HPDE6-E6E7 (cell line): Measurements from ENCODE around the gene SARDH.
"Not testable (repeated sequence)": the region's sequence is repeated elsewhere in the genome, so short reads cannot be mapped to it uniquely, and the experiment has no call there.

Experiments
- DNase-seq: peaks from one replicate; pipeline ENCODE4 v3.0.0; 2011; ENCODE audit warnings: missing footprints; ENCODE audit errors: extremely low spot score

The SARDH gene

DNA sequence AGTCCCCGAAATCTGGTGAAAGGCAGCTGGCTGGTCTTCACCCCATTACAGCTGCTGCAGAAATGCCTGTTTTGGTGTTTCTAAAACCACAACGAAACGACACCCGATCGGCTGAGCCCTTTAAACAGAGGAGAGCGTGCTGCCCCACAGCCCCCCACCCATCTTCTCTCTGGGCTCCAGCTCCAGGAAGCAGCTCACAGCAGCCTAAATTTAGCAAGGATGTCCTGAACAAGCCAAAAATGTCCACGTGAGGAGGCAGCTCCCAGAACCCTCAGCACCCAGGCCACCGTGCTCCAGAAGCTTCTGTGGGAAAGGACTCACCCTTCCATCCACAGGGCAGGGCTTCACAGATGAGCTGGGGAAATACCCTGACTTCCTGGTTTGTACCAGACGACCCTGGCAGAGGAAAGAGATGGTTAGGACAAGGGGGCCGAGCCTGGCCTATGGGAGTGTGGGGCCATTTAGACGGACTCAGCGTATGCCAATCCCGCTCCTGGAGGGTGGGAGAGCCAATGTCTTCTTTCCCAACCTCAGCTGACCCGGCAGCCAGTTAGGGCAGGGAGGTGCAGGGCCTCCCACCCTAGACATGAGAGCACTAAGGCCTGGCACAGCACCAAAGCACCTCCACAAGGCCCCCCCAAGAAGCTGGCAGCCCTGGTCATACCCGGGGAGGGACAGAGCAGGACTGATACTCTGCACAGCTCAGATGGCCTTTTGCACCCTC lies 39.1 kb upstream of the SARDH start:
- no peak for DNase-seq

GRCh38 chr9:133775951-133776905 lies 38.1 kb upstream of the SARDH start:
- DNase-seq, result no peak

GRCh38 chr9:133775291-133775690 lies 37.1 kb upstream of the SARDH start:
- no peak for DNase-seq

GRCh38 chr9:133774799-133775198 lies 36.6 kb upstream of the SARDH start:
- DNase-seq, result no peak

DNA sequence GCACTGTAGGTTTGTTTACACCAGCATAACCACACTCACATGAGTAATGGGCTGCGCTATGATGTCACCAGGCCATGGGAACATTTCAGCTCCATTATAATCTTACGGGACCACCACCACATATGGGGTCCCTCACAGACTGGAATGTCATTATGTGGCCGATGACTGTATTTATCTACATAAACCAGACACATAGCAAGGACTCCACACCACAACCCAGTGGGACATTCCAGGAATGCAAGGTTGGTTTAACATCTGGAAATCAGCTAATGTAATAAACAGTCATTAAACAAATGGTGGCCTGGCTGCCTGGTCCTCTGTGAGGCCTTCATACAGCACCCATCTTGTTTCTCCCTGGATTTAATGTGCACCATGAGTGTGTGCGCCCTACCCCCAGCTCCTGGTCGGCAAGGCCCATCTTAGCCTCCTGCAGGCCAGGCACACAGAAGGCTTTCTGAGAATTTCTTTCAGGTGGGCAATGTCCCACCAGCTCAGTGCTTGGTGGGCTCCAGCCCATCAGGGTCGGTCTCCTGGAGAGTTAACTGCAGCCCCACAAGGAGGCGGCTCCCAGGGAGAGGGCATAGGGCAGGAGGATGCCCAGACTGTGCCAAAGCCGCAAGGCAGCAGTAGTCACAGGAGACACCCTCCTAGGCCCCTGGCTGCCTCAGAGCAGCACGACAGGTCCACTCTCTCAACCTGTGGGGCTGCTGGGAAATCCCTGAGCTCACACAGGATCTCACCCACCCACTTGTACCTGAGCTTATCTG lies 35.9 kb upstream of the SARDH start:
- DNase-seq, result no peak

- DNase-seq, result no peak
Measured at GRCh38 chr9:133772581-133772980, 34.4 kb upstream of the SARDH start.

DNA sequence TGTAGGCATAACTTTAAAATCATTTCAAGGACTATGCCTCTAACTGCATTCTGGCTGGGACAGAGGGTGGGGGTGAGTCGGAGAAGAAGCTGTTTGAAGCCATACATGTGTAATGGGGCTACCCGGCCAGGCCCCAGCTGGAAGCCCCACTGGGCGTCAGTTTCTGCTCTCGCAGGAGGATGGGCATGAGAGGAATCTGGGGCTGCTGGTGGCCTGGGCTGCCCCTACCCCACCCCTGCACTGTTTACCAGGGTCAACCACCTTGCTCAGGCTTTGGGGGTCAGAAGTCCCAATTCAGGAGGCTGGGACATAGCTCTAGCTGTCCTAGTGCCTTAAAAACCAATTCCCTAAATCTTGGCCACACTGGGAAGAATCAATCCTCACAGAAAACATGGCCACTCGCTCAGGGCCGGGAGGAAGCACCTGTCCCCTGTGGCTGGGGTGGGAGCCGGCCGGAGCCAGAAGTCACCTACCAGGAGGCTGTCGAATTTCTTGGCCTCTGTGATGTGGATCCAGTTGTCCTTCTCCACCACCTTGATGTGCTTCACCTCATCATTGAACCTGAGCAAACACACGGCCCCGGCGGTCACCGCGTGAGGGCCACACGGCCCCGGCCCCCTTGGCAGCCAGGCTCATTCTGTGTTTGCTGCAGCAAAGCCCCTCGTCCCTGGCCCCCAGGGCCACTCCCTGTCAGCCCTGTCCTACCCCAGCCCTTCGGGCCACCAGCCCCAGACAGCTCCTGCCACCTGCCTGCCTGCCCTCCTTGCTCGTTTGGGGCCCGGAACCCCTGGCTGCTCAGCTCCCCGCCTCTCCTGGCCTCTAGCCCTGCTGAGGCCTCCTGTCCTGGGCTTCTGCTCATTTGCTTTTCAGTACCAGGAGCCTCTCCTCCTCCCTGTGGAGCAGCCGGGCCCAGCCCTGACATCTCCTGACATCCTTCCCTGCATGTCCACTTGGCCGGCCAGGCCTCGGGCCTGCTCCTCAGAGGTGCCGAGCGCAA lies 33.6 kb upstream of the SARDH start:
- DNase-seq, result no peak

- no peak for DNase-seq
Measured at GRCh38 chr9:133770076-133770777, 32.1 kb upstream of the SARDH start.

DNA sequence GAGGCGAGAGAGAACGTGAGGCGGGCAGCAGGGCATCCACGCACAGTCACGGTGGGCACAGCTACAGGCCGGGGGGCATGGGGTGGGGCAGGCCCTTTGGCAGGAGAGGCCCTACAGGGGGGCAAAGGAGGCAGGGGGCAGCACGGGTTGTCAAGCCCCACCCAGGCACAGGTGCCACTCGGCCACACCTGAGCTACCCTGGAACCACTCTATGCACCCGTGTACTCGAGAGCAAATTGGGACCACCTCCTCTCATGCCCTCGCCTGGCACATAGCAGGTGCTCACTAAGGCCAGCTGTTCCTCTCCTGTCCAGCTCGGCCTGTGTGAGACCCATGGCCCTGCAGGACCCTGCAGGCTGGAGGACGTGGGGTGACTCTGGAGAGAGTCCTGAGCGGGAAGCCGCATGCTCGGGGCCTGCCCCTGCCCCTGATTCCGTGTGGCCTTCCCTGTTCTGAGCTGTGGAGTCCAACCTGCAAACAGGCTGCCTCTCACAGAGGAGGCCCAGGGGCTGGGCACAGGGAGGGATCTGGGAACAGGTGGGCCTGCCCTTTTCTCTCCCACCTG lies 31.4 kb upstream of the SARDH start:
- no peak for DNase-seq

DNA sequence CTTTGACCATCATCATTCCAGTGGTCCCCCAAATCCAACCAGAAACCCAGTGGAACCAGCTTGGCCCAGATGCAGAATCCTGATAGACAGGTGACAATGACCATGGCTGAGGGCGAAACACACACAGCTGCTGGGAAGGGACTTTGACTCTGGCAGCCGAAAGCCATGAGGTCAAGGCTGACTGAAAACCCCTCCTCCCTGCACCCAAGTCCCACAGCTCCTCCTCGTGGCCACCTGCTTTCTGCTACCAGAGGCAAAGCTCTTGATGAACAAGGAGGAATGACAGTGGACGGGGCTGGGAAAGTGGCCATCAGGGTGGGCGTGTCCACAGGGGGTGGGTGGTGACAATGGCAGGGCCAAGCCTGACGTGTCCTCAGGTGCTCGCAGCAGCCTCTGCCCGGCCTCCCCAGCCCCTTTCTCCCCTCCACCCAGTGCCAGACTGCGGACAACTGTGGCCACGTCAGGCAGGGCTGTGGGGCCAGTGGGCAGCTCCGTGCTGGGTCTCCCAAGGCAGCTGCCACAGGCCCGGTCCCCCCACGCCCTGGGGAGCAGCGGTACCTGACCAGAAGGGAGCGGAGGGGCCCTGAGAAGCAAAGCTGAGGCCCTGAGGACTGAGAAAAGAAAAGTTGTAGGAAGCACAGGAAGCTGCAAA lies 30.8 kb upstream of the SARDH start:
- DNase-seq, result no peak

DNA sequence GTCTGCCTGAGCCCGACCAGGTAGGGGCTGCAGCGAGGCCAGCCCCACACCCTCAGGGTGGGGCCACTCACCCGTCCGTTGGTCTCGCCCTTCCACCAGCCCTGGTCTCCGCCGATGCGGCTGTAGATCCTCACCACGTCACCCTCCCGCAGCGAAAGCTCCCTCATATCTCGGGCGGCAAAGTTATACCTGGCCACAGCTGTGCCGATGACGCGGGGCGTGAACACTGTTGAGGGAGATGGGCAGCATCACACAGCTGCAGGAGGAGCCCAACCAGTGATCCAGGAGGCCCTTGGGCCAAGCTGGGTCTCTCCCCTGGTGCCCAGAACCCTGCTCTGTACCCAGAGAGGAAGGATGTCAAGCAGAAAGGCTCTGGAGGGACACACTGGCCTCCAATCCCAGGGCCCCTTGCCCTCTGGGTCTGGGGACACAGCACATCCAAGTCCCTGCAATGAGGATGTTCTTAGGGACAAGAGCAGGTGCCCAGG lies 30.3 kb upstream of the SARDH start:
- DNase-seq, result no peak

DNA sequence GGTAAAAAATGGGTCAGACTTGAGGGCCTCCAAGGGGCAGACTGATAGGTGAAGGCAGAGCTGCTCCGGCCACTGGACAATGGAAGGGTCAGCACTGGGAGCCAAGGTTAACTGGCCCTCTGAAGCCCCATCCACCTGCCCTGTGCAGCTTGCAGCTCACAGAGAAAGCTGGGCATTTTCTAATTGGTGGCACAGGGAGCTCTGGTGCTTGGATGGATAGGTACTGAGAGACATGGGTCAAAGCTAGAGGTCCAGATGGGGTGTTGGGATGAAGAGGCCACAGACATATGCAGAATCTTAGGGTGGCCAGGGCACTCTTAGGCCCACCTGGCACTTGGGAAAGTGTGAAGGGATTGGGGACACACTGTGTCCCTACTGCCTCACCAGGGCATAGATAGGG lies 29.5 kb upstream of the SARDH start:
- DNase-seq, result no peak

DNA sequence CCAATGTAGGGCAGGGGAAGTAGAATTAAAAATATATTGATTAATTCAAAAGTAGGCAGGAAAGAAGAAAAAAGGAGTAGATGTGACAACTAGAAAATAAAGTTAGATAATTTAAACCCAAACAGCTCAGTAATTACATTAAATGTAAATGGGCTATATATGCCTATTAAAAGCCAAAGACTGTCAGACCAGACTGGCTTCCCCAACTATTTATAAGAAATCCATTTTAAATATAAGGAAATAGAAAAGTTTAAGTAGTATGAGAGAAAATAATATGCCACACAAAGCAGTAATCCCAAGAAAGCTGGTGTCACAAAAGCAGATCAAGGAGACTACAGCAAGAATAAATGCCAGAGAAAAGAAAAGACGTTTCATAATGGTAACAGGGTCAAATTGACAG lies 28.9 kb upstream of the SARDH start:
- no peak for DNase-seq

DNA sequence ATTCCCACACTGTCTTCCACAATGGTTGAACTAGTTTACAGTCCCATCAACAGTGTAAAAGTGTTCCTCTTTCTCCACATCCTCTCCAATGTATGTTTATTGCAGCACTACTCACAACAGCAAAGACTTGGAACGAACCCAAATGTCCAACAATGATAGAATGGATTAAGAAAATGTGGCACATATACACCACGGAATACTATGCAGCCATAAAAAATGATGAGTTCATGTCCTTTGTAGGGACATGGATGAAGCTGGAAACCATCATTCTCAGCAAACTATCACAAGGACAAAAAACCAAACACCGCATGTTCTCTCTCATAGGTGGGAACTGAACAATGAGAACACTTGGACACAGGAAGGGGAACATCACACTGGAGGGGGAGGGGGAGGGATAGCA lies 28.1 kb upstream of the SARDH start:
- DNase-seq, result not testable (repeated sequence)

GRCh38 chr9:133763272-133764183 lies 25.4 kb upstream of the SARDH start:
- no peak for DNase-seq

DNA sequence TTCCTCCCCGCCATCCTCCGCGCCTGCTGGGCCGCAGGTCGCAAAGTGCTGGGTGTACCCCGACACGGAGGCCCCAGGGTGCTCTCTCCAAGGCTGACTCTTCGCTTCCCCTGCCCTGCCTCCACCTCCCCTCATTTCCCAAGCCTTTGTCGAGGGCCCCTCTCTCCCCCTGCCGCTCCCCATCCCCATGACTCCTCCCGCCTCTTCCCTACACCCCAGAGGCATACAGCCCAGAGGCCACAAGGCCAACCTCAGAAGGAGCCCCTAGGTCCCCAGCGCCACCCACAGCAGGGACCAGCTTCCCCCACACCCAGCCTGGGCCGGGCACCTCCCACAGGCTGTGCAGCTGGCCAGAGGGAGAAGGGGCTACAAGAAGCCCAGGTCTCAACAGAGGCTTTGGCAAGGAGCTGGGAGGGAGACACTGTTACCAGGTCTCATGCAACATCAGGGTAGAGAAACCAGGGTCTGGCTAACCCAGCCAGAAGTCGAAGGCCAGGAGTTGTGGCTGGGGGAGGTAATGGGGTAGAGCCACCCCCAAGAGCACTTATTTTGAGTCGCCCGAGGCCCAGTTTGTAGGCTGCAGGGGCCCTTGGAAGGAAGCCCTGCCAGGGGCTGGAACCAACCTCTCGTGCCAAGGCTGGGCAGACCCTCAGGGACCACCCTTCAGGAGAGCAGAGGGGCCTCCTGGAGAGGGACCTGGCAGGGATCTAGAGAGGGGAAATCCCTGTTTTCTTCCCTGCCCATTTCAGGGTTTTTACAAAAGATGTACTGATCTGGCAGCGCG lies 24.5 kb upstream of the SARDH start:
- DNase-seq, result no peak

DNA sequence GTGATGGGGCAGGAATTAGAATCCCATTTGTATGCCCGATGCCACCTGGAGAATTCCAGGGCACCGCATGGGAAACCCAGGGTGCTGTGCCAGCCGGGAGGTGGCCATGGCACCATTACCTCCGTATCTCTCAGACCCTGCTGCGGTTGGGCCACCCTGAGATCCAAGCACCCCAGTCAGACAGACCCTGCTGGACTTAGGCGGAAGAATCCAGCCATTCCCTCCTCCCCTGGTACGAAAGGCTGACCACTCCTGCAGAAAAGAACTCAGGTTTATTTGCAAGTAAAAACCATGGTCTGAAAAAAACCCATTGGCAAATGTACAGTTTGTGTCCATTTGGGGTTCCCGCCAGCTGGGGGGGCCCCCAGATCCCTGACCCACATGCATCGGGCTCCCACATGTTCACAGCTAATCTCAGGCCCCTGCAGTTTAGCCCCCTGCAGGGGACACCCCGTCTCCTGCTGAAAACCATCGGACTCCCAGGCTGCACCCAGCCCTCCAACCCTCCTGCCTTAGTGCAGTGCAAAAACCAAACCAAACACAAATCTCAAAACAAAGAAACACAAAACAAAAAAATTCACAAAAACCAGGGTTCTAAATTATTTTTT lies 23.6 kb upstream of the SARDH start:
- no peak for DNase-seq
